Gastroesophageal sphincter (tissue), 4 donors: ENCODE results near the gene SLC26A8. TPM values are rescaled to one million over a fixed set of nuclear protein-coding genes. Genes with fewer than 3 reads are reported as not detected.

ENCODE experiments used
- ATAC-seq: fragments of 150-250 bp; one replicate; pipeline ENCODE4 v1.9.1; 2016; ENCODE audit warnings: mild to moderate bottlenecking, moderate library complexity
- H3K27ac ChIP-seq, 4 donors: fragments of 200-600 bp; sonication (generic) in 3 of 4; 1 replicate in 3 of 4; 2 replicates in 1 of 4; pipeline ENCODE4 v1.5.1; 2016 to 2019
- H3K27me3 ChIP-seq: fragments of 200-600 bp; sonication (generic); one replicate; pipeline ENCODE4 v1.5.1; 2019
- H3K36me3 ChIP-seq, 2 donors: fragments of 200-600 bp; sonication (generic); one replicate each; pipeline ENCODE4 v1.5.1; 2019; ENCODE audit warnings: control low read depth in 1 of 2
- H3K4me1 ChIP-seq, 3 donors: fragments of 200-600 bp; sonication (generic); 1 replicate in 2 of 3; 2 replicates in 1 of 3; pipeline ENCODE4 v1.5.1; 2016 to 2019; ENCODE audit warnings: control low read depth in 2 of 3
- H3K4me3 ChIP-seq, 2 donors: fragments of 200-600 bp; sonication (generic); one replicate each; pipeline ENCODE4 v1.5.1; 2019; ENCODE audit warnings: mild to moderate bottlenecking in 1 of 2, moderate library complexity in 1 of 2
- H3K9me3 ChIP-seq, 3 donors: fragments of 200-600 bp; sonication (generic); one replicate each; pipeline ENCODE4 v1.5.1; 2017 to 2019; ENCODE audit warnings: control low read depth in 2 of 3
- CTCF ChIP-seq, 4 experiments: fragments of 200-600 bp in 2 of 4; fragments of 450-650 bp in 2 of 4; sonication (generic) in 1 of 4; IDR thresholded peaks; one replicate each; pipeline ENCODE4 v1.5.1; 2017 to 2019; ENCODE audit warnings: antibody characterized with exemption in 4 of 4, mild to moderate bottlenecking in 2 of 4, moderate library complexity in 2 of 4
- EP300 ChIP-seq: sonication (generic); formaldehyde crosslinking; IDR thresholded peaks from one replicate; pipeline ENCODE4 v1.6.1; 2017; ENCODE audit warnings: antibody characterized with exemption, mild to moderate bottlenecking
- POLR2A ChIP-seq, 2 donors: fragments of 450-650 bp; IDR thresholded peaks; one replicate each; pipeline ENCODE4 v1.6.1; 2017; ENCODE audit warnings: antibody characterized with exemption in 2 of 2, mild to moderate bottlenecking in 2 of 2, moderate library complexity in 1 of 2
- POLR2AphosphoS5 ChIP-seq: sonication (generic); formaldehyde crosslinking; IDR thresholded peaks from one replicate; pipeline ENCODE4 v1.6.1; 2017; ENCODE audit warnings: antibody characterized with exemption
- WGBS, 2 donors: methylation state at CpG; one replicate each; pipeline ENCODE4 v1.1.5; 2018; ENCODE audit warnings: low coverage in 1 of 2; 5-methylcytosine and 5-hydroxymethylcytosine counted together
- total RNA-seq, 4 donors: library from RNA; depleted of rRNA; stranded (reverse); fragments of >200 nt; gene quantifications; one replicate each; pipeline ENCODE4 v1.1.0, GENCODE V29; 2016

The SLC26A8 gene
- total RNA-seq, 4 donors from 2014 or later, result not detected

DNA sequence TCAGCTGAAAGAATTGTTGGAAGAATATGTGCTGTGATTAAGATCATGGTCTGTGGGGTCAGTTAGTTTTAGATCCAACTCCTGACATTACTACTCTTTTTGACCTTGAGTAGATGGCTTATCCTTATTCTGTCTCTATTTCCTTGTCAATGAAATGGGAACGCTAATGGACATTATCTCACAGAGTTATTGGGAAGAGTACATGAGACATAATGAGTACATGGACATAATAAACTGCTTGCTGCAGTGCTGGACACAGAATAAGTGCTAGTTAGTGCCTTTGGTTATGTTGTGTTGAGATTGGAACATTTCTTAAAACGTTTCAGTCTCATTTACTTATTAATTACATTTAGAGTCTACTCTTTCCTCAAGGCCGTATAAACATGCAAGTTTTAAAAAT lies 45.8 kb upstream of the SLC26A8 start:
- H3K4me1 ChIP-seq, result peaks cover 0 to 60% (median 22%) of the 10 kb centered on the region in 3 donors
- no peaks in the 10 kb centered on the region for H3K36me3 ChIP-seq
- TF ChIP-seq POLR2A (IDR thresholded peaks at IDR 0.05) (no peak), EP300 (no peak), CTCF (IDR thresholded peaks at IDR 0.05) (no peak), POLR2AphosphoS5 (no peak)
- no peak overlapping the region for H3K27ac ChIP-seq
- H3K9me3 ChIP-seq, result no peaks in the 10 kb centered on the region
- no peak for ATAC-seq
- no peaks in the 10 kb centered on the region for H3K27me3 ChIP-seq
- WGBS, 2 donors, result 58 to 65% methylated on average over 3 of the region's 3 CpGs
- no peak overlapping the region for H3K4me3 ChIP-seq

GRCh38 chr6:36069573-36069972 lies 45.1 kb upstream of the SLC26A8 start:
- Histone ChIP-seq H3K4me3 (no peak overlapping the region), H3K27ac (no peak overlapping the region), H3K36me3 (no peaks in the 10 kb centered on the region), H3K4me1 (peaks cover 7 to 66% (median 26%) of the 10 kb centered on the region in 3 donors), H3K9me3 (no peaks in the 10 kb centered on the region), H3K27me3 (no peaks in the 10 kb centered on the region)
- ATAC-seq, result no peak
- TF ChIP-seq CTCF (IDR thresholded peaks at IDR 0.05), result no peak
- no peak for TF ChIP-seq POLR2A (IDR thresholded peaks at IDR 0.05)
- TF ChIP-seq EP300, result no peak
- 6 to 27% methylated on average over 1 of the region's 1 CpG for WGBS, 2 donors

DNA sequence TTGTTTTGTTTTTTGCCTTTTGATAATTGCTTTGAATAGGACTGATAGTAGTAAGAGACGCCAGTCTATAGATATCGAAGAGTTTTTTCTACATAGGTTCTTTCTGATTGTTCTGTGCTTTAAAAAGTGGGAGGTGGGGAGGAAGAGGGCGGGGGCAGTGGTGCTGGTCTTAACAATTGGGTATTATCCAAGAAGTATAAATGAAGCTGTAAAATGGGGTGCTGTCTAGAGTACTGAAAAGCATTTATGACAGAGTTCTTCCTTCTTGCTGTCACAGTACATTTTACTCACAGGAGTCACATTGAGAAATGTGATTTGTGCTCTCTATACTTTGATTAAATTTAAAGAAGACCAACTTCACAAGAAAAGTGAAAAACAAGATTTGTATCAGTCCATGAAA lies 44.1 kb upstream of the SLC26A8 start:
- TF ChIP-seq POLR2A (IDR thresholded peaks at IDR 0.05), result no peak
- TF ChIP-seq POLR2AphosphoS5, result no peak
- no peak for TF ChIP-seq CTCF (IDR thresholded peaks at IDR 0.05)
- no peak for TF ChIP-seq EP300
- WGBS, 2 donors, result 66 to 84% methylated on average over 3 of the region's 3 CpGs
- Histone ChIP-seq H3K27me3 (no peaks in the 10 kb centered on the region), H3K4me1 (peaks cover 9 to 76% (median 26%) of the 10 kb centered on the region in 3 donors), H3K36me3 (no peaks in the 10 kb centered on the region), H3K9me3 (no peaks in the 10 kb centered on the region), H3K27ac (no peak overlapping the region), H3K4me3 (no peak overlapping the region)
- ATAC-seq, result no peak

DNA sequence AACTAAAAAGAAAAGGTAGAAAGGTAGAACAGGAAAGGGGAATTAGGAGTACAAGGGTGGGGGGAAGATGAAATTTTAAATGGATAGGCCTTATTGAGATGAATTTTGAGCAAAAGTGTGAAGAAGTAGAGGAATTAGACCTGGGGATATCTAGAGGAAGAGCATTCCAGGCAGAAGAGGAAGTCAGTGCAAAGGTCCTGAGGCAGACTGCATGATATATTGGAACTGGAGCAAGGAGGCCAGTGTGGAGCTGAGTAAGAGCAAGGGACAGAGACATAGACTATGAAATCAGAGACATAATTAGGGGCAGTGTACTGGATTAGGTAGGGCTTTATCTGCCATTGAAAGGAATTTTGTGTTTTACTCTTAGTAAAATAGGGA lies 43.6 kb upstream of the SLC26A8 start:
- Histone ChIP-seq H3K9me3 (no peaks in the 10 kb centered on the region), H3K4me3 (no peak overlapping the region), H3K27ac (no peak overlapping the region), H3K36me3 (no peaks in the 10 kb centered on the region), H3K27me3 (no peaks in the 10 kb centered on the region), H3K4me1 (peaks cover 9 to 81% (median 26%) of the 10 kb centered on the region in 3 donors)
- no peak for TF ChIP-seq POLR2A (IDR thresholded peaks at IDR 0.05)
- no peak for TF ChIP-seq EP300
- TF ChIP-seq CTCF (IDR thresholded peaks at IDR 0.05), result no peak
- TF ChIP-seq POLR2AphosphoS5, result no peak
- no peak for ATAC-seq

- Histone ChIP-seq H3K27ac (peak overlapping the region in 1 of 4 donors; percentile 23), H3K36me3 (no peaks in the 10 kb centered on the region), H3K9me3 (no peaks in the 10 kb centered on the region), H3K4me3 (no peak overlapping the region), H3K27me3 (no peaks in the 10 kb centered on the region), H3K4me1 (peaks cover 9 to 81% (median 26%) of the 10 kb centered on the region in 3 donors)
- no peak for ATAC-seq
- 31 to 63% methylated on average over 2 to 3 of the region's 3 CpGs for WGBS, 2 donors
- TF ChIP-seq EP300, result no peak
- TF ChIP-seq POLR2A (IDR thresholded peaks at IDR 0.05), result no peak
- no peak for TF ChIP-seq CTCF (IDR thresholded peaks at IDR 0.05)
- TF ChIP-seq POLR2AphosphoS5, result no peak
Measured at GRCh38 chr6:36067374-36068011, 43.1 kb upstream of the SLC26A8 start.
